H1 (cell line): ENCODE results near the gene SMCHD1. TPM values are rescaled to one million over a fixed set of nuclear protein-coding genes. Genes with fewer than 3 reads are reported as not detected.

Source experiments
- CHD1 ChIP-seq: IDR thresholded peaks from 2 replicates; pipeline ENCODE4 v1.6.1; 2012; ENCODE audit warnings: low read depth, low read length, improper control_type of control experiment
- E2F6 ChIP-seq: IDR thresholded peaks from 2 replicates; pipeline ENCODE4 v1.6.1; 2012; ENCODE audit warnings: inconsistent platforms
- polyA plus RNA-seq, 7 experiments: library from polyadenylated mRNA; depleted of rRNA in 3 of 7; stranded (reverse) in 5 of 7; unstranded in 2 of 7; fragments of >200 nt in 5 of 7; fragments of 200-250 nt in 2 of 7; gene quantifications; 1 replicate in 5 of 7; 2 replicates in 1 of 7; 4 replicates in 1 of 7; pipeline versions ENCODE4 v1.2.1 to v1.2.3, GENCODE V29; 2011 to 2013; ENCODE audit warnings: missing spikeins in 2 of 7, mixed read lengths in 2 of 7
- total RNA-seq: library from RNA; stranded (reverse); fragmentation: NEBNext Ultra II Directional; extraction: Animal tissue kit (Norgen Biotek cat#: 25700); gene quantifications from 2 replicates; pipeline ENCODE4 v1.2.1, GENCODE V29; 2021

Gene SMCHD1
- total and polyA plus RNA-seq, 2 of the 8 experiments (the other 6 are each of a cell fraction or from before 2014, with no cell fraction given), result 9.3 to 32.0 TPM

- no peak for TF ChIP-seq E2F6
- TF ChIP-seq CHD1, result no peak
Observed at GRCh38 chr18:2845172-2845571, 189.6 kb downstream of the SMCHD1 start (continued).
